ENCODE data around the gene ACOD1.

ACOD1 gene

GRCh38 chr13:76967031-76967430, 18.7 kb downstream of the ACOD1 start:
- no peak for TF ChIP-seq CTCF (IDR thresholded peaks at IDR 0.05; ENCODE audit: low read depth, low read length)
- DNase-seq (ENCODE audit: extremely low read depth, low read depth), result no peak

GRCh38 chr13:76968041-76968440, 19.7 kb downstream of the ACOD1 start:
- TF ChIP-seq CTCF (IDR thresholded peaks at IDR 0.05; ENCODE audit: low read depth, low read length), result no peak
- no peak for DNase-seq (ENCODE audit: extremely low read depth, low read depth)

DNA sequence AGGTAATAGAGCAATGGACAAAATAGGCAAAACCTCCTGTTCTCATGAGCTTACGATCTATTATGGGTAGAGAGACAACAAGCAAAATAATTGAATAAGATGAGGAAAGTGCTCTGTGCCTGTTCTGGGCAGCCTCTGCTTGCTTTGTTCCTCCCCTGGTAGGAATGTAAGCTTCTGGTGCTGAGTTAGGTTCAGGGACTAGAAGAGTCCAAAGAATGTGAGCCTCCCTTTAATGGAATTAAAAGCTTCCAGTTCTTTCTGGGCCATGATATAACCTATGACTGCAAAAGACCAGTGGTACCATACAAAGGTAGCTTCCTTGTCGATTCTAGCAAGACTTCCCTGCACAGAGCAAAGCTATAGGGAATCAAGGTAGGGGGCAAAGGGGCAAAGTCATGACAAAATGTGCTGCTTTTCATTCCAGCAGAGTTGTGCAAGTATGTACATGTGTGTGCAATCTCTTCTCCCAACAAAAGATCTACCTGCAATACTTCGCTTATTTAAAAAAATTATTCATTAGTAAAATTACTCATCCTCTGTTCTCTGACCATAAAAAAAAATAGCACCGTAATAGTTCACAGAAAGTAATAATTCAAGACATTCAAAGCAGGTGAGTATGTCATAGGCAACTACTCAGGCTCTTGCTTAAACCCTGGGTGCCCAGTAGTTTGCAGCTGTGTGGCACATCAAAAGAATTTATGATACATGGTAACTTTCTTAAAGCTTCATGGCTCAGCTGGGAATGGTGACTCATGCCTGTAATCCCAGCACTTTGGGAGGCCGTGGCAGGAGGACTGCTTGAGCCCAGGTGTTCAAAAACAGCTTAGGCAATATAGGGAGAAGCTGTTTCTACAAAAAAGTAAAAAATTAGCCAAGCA, 21.4 kb downstream of the ACOD1 start:
- no peak for DNase-seq (ENCODE audit: extremely low read depth, low read depth)
- TF ChIP-seq CTCF (IDR thresholded peaks at IDR 0.05; ENCODE audit: low read depth, low read length), result no peak

- no peak for DNase-seq (ENCODE audit: extremely low read depth, low read depth)
- no peak for TF ChIP-seq CTCF (IDR thresholded peaks at IDR 0.05; ENCODE audit: low read depth, low read length)
These were observed 22.9 kb downstream of the ACOD1 start for GRCh38 chr13:76971215-76971614.

- no peak for DNase-seq (ENCODE audit: extremely low read depth, low read depth)
These were observed 23.8 kb downstream of the ACOD1 start for GRCh38 chr13:76971851-76972829.

DNA sequence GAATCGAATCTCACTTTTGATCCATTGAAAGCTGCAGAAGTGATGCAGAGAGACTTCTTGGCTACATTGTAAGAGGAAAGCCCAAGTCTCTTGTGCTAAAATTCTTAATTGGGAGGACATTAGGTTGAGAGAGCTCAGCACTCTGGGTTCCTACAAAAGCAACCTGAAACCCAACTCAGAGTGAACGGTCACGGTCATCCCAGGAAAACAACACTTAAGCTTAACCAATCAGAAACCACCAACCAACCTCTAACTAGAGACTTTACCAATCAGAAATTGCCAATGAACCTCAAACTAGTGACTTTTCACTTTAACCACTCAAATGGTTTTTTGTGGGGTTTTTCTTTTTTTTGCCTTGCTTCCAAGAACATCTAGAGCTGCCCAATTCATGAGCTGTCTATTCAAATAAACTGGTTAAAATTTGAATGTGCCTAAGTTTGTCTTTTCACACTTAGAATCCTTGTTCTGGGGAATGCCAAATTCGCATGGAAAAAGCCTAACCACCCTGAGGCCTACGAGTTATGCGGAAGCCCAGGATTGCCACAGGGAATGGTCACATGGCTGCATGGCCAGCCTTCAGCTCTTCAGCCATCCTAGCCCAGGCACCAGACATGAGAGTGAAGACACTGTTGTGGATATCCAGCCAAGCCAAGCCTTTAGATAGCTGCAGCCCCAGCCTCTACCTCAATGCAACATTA, 25.8 kb downstream of the ACOD1 start:
- no peak for TF ChIP-seq CTCF (IDR thresholded peaks at IDR 0.05; ENCODE audit: low read depth, low read length)
- DNase-seq (ENCODE audit: extremely low read depth, low read depth), result no peak

More at GRCh38 chr13:76971851-76972829, 23.8 kb downstream of the ACOD1 start:
- TF ChIP-seq CTCF (IDR thresholded peaks at IDR 0.05; ENCODE audit: low read depth, low read length), result no peak

Data from AG09319 (cell line).